AG10803 (cell line): ENCODE measurements around the gene SPEM1.

ENCODE experiments used
- DNase-seq: peaks from one replicate; pipeline ENCODE4 v3.0.0; 2010; ENCODE audit warnings: low read depth
- H3K4me3 ChIP-seq: 2 replicates; pipeline ENCODE4 v1.5.1; 2011; ENCODE audit warnings: mild to moderate bottlenecking, low read length, control low read depth
- TF ChIP-seq, protein P1 (sequence below): conservative IDR thresholded peaks from 2 replicates; pipeline ENCODE4 v1.5.1; 2011; ENCODE audit warnings: mild to moderate bottlenecking, low read length, control low read depth, inconsistent platforms

SPEM1 gene

GRCh38 chr17:7459961-7460545 is 39.9 kb downstream of the SPEM1 start:
- no peak overlapping the region for H3K4me3 ChIP-seq
- DNase-seq: no peak
- TF ChIP-seq, protein P1, sequence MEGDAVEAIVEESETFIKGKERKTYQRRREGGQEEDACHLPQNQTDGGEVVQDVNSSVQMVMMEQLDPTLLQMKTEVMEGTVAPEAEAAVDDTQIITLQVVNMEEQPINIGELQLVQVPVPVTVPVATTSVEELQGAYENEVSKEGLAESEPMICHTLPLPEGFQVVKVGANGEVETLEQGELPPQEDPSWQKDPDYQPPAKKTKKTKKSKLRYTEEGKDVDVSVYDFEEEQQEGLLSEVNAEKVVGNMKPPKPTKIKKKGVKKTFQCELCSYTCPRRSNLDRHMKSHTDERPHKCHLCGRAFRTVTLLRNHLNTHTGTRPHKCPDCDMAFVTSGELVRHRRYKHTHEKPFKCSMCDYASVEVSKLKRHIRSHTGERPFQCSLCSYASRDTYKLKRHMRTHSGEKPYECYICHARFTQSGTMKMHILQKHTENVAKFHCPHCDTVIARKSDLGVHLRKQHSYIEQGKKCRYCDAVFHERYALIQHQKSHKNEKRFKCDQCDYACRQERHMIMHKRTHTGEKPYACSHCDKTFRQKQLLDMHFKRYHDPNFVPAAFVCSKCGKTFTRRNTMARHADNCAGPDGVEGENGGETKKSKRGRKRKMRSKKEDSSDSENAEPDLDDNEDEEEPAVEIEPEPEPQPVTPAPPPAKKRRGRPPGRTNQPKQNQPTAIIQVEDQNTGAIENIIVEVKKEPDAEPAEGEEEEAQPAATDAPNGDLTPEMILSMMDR: no peak

DNA sequence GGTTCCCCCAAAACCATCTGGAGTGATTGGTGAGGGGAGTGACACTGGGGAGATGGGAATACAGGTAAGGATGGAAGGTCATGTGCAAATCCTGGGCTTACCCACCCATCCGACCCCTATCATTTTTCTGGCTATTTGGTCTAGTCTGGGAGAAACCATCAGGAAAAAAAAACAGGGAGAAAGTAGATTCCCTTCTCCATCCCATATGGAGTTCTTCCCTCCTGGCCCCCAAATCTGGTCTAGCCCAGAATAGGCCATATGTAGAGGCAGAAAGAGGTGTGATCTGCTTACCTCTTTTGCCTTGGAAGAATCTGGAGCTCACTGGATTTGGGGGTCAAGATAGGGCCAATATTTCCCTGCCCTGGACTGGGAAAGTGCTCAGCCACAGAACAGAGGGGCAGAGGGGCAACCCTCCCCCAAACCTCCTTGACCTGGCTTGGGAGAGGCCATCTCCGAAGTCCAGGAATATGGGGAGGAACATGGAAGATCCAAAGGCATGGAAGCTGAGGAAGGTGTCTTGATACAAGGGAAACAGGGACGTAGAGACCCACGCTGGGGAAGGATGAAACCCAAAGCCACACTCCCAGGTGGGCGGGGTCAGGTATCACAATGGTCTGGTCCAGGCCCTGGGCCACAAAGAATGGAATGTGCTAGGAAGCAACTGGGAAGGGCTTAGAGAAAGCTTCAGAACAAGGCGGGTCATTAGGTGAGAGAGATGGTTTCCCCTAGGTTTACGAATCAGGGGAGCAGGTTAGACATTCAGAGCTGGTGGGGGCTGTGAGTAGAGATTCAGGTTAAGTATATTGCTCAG is 40.9 kb downstream of the SPEM1 start:
- TF ChIP-seq, protein P1: no peak
- DNase-seq: no peak
- H3K4me3 ChIP-seq: no peak overlapping the region

GRCh38 chr17:7462474-7463371 is 42.6 kb downstream of the SPEM1 start:
- H3K4me3 ChIP-seq: no peak overlapping the region
- TF ChIP-seq, protein P1: no peak
- no peak for DNase-seq

DNA sequence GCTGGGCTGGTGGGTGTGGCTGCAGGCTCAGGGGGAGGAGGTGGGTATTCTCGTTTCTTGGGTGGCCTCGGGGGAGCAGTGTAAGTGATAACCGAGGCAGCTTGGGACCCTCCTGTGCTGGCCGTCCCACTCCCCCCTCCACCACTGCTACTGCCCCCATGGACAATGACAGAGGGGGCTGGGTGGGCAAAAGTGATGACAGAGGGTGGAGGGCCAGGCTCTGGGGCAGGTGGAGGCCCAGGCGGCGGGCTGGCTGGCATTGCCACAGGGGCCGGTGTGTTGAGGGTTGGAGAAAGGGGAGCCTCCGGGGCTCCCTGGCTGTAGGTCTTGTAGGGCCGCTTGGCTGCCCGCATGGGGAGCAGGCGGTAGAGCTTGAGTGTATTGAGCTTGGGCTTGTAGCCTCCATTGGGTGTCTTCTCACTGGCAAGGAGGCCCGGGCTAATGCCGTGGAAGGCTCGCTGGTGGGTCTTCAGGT is 43.3 kb downstream of the SPEM1 start:
- no peak for DNase-seq
- no peak overlapping the region for H3K4me3 ChIP-seq
- TF ChIP-seq, protein P1: no peak

- no peak for DNase-seq
- H3K4me3 ChIP-seq: no peak overlapping the region
- TF ChIP-seq, protein P1: no peak
Measured at GRCh38 chr17:7464081-7464480, 44.0 kb downstream of the SPEM1 start.

- no peak for DNase-seq
- H3K4me3 ChIP-seq: no peak overlapping the region
- TF ChIP-seq, protein P1: no peak
Measured at GRCh38 chr17:7465597-7466275, 45.6 kb downstream of the SPEM1 start.
